HG03097 (cell line): ENCODE data around the gene ABRACL.

Experiments
- ATAC-seq: cut with Tn5 transposase; IDR thresholded peaks from one replicate; pipeline ENCODE4 v1.9.1; 2021; ENCODE audit not compliant: unreplicated experiment, low FRiP score

ABRACL gene

GRCh38 chr6:139051396-139052060 lies 23.0 kb downstream of the ABRACL start:
- ATAC-seq, result no peak

DNA sequence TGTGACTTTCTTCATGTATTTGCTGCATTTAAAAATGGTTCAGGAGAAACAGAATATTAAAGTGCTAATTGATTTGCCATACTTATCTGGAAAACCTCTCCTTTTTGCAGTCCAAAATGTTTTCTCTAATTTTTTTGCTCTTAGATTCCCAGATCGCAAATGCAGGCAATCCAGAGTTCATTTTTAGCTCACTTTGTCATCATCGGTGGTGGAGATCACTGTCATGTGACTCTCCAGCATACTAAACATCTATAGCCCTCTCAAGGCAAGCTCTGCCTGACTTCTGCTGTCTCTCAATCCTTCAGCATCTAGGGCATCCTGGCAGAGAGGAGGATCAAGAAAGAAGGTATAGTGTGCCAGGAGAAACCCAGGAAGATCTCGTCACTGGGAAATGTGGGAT lies 24.8 kb downstream of the ABRACL start:
- ATAC-seq, result no peak

DNA sequence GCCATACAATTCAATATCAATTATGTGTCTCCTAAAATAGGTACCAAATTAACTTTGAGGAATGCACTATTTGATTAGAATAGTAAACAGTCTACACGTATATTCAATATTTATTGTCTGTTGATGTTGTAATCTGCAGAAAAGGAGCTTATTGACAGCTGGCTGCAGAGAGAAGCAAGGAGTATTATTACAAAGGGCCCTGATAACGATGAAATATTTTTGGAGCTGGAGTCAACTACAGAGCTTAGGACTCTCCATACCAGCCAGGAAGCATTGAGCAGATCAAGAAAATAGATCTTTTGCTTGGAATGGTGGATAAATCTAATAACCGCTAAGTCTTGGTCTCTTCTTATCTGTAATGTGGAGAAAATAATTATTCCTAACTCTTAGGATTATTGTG lies 25.5 kb downstream of the ABRACL start:
- no peak for ATAC-seq

- no peak for ATAC-seq
Observed at GRCh38 chr6:139055709-139056108, 27.2 kb downstream of the ABRACL start.

DNA sequence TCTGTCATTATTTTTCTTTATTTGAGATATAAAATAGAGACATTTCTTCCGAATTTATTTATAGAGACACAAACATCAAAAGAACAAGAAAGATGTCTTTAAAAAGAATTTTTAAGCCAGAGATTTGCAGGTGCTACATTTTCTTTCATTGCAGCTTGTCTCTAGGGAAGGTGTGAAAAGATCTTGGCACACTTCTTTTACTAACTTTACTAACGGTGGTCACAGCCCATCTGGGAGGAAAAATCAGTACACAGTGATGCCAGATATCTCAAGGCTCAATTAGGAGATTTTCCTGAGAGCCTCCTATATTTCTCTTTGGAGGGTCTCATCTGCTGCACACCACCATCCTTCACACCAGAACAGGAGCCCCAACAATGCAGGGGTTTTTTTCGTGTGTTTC lies 29.5 kb downstream of the ABRACL start:
- ATAC-seq, result no peak

DNA sequence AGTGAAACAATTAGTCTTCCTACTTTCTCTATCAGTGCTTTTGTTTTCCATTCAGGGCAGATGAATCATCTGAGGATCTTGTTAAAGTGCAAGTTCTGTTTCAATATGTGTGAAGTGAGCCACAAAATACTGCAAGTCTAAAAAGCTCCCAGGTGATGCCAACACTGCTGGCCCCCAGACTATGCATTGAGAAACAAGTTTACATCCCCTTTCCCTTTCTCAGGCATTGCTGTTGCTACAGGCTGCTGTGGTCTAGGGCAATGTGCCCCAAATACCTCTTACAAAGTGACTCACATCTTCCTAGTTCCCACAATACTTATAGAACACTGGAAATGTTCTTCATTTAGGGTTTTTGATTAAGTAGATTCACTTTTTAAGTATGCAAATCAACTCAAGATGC lies 31.8 kb downstream of the ABRACL start:
- no peak for ATAC-seq

GRCh38 chr6:139062932-139063646 lies 34.5 kb downstream of the ABRACL start:
- no peak for ATAC-seq

- no peak for ATAC-seq
Observed at GRCh38 chr6:139064981-139065665, 36.6 kb downstream of the ABRACL start.

GRCh38 chr6:139066080-139066479 lies 37.5 kb downstream of the ABRACL start:
- no peak for ATAC-seq

DNA sequence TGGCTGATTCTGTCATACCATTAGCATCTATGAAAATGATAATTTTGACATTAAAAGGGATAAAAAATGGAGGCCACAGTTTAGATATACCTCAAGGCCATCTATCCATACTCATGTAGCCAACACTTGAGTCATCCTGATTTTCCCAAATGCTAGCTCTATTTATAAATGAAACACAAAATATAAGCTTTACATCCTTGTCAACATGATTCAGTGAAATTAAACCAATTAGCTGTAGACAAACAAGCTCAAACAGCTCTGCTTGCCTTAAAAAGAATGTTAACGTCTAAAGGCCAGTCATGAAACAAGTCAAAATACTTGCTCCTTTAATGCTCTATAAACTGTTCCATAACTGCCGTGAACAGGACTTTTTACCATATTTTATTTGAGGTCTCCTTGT lies 40.3 kb downstream of the ABRACL start:
- ATAC-seq, result no peak

DNA sequence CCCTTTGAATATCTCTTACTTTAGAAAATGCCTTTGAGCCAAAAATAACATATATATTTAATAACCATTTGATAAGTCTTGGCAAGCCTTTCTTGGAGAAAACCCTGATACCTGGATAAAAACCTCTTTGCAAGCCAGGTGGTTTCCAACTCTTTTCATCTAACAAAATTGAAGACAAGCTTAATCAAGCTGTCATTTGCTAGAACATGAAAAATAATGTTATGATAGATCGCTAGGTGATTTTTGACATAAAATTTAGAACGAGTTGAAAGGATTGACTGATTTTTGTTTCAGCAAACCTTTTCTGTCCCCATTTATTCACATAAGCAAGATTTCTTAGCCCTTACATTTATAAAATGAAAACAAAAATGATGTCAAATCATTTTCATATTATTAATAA lies 44.6 kb downstream of the ABRACL start:
- ATAC-seq, result no peak

- no peak for ATAC-seq
Observed at GRCh38 chr6:139079018-139079417, 50.5 kb downstream of the ABRACL start.

- ATAC-seq, result no peak
Observed at GRCh38 chr6:139080255-139080920, 51.8 kb downstream of the ABRACL start.

GRCh38 chr6:139081471-139081870 lies 52.9 kb downstream of the ABRACL start:
- ATAC-seq, result no peak

DNA sequence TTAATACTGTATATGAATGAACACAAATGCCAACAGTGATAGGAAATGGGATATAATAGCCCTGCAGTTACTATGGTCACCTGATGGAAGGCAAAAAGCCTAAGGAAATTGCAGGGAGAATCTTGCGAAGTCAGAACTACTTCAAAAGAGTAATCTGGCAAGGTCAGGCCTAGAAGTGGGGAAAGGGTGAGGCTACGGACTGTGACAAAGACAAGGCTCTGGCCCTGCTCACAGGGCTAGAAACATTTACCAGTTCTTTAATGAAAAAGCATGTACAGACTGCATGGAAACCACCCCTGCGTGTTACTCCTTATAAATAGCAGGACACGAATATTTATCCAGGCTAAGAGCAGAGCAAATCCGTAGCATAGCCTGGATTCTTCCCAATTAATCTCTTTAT lies 53.8 kb downstream of the ABRACL start:
- no peak for ATAC-seq

DNA sequence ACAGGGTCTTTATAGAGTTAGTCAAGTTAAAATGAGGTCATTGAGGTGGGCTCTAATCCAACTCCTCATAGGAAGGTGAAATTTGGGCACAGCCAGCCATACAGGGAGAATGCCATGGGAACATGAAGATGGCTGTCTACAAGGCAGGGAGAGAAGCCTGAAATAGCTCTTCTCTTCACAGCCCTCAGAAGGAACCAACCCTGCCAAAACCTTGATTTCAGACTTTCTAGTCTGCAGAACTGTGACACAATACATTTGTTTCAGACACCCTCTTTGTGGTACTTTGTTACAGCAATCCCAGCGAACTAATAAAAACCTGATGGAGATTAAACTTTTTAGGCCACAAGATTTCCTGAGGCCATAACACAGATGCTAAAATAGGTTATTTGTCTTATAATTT lies 63.3 kb downstream of the ABRACL start:
- ATAC-seq, result no peak
